ENCODE data around the gene ZNF536. TPM values are rescaled to one million over a fixed set of nuclear protein-coding genes. Genes with fewer than 3 reads are reported as not detected.
"Not testable (repeated sequence)": the region's sequence is repeated elsewhere in the genome, so short reads cannot be mapped to it uniquely, and the experiment has no call there.

ZNF536 gene
- total and polyA plus RNA-seq, 10 of the 15 experiments (the other 5 are each of a cell fraction or from before 2014, with no cell fraction given): not detected

- TF ChIP-seq, protein P1, sequence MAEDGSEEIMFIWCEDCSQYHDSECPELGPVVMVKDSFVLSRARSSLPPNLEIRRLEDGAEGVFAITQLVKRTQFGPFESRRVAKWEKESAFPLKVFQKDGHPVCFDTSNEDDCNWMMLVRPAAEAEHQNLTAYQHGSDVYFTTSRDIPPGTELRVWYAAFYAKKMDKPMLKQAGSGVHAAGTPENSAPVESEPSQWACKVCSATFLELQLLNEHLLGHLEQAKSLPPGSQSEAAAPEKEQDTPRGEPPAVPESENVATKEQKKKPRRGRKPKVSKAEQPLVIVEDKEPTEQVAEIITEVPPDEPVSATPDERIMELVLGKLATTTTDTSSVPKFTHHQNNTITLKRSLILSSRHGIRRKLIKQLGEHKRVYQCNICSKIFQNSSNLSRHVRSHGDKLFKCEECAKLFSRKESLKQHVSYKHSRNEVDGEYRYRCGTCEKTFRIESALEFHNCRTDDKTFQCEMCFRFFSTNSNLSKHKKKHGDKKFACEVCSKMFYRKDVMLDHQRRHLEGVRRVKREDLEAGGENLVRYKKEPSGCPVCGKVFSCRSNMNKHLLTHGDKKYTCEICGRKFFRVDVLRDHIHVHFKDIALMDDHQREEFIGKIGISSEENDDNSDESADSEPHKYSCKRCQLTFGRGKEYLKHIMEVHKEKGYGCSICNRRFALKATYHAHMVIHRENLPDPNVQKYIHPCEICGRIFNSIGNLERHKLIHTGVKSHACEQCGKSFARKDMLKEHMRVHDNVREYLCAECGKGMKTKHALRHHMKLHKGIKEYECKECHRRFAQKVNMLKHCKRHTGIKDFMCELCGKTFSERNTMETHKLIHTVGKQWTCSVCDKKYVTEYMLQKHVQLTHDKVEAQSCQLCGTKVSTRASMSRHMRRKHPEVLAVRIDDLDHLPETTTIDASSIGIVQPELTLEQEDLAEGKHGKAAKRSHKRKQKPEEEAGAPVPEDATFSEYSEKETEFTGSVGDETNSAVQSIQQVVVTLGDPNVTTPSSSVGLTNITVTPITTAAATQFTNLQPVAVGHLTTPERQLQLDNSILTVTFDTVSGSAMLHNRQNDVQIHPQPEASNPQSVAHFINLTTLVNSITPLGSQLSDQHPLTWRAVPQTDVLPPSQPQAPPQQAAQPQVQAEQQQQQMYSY (CRISPR knock-in tag; IDR thresholded peaks at IDR 0.05): no peak
- TF ChIP-seq CBFB (IDR thresholded peaks at IDR 0.05; ENCODE audit: low read depth): no peak
- no peak for TF ChIP-seq MEF2B (IDR thresholded peaks at IDR 0.05; ENCODE audit: partially characterized antibody, poor library complexity, severe bottlenecking)
- no peak for TF ChIP-seq SMC3 (IDR thresholded peaks at IDR 0.05; ENCODE audit: borderline replicate concordance, low read length)
- TF ChIP-seq CBX3 (IDR thresholded peaks at IDR 0.05; ENCODE audit: borderline replicate concordance, low read depth): no peak
- no peak for TF ChIP-seq NFIC (IDR thresholded peaks at IDR 0.05; ENCODE audit: low read depth, low read length)
- TF ChIP-seq KAT2A (conservative IDR thresholded peaks at IDR 0.05; ENCODE audit: control insufficient read depth, low read depth, low read length): no peak
Measured at GRCh38 chr19:30497034-30497433, 124.8 kb downstream of the ZNF536 start (continued).

DNA sequence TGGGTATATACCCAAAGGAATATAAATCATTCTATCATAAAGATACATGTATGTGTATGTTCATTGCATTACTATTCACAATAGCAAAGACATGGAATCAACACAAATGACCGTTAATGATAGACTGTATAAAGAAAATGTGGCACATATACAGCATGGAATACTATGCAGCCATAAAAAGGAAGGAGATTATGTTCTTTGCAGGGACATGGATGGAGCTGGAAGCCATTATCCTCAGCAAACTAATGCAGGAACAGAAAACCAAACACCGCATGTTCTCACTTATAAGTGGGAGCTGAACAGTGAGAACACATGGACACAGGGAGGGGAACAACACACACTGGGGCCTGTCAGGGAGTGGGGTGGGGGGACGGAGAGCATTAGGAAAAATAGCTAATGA, 125.9 kb downstream of the ZNF536 start:
- H3K36me3 ChIP-seq (ENCODE audit: control insufficient read depth in 2 of 2, insufficient read depth in 2 of 2, low read length in 1 of 2); H3K4me1 ChIP-seq (ENCODE audit: control insufficient read depth, insufficient read depth, low read length); H3K27me3 ChIP-seq (replicated peaks in 1 of 2; ENCODE audit: control insufficient read depth in 2 of 2, insufficient read depth in 2 of 2, low read length in 1 of 2); POLR2A ChIA-PET; H3K27ac ChIP-seq (ENCODE audit: control insufficient read depth, insufficient read depth); H3K79me2 ChIP-seq (ENCODE audit: control insufficient read depth, insufficient read depth, low read length); H3K9me3 ChIP-seq (replicated peaks; ENCODE audit: control insufficient read depth, insufficient read depth, low read length); BruUV-seq (replicated peaks); DNase-seq (ENCODE audit: low read depth, low spot score); in situ Hi-C loops (cut with MboI); FAIRE-seq; H3K9ac ChIP-seq (ENCODE audit: control insufficient read depth, insufficient read depth, low read length); CTCF ChIA-PET; RAD21 ChIA-PET (ENCODE audit: unreplicated experiment); H3K4me3 ChIP-seq; H2AFZ ChIP-seq (ENCODE audit: control insufficient read depth, low read depth, low read length); intact Hi-C loops (cut with micrococcal nuclease; ENCODE audit: unreplicated experiment); SMC1A ChIA-PET (ENCODE audit: uncharacterized antibody, unreplicated experiment); H4K20me1 ChIP-seq (ENCODE audit: control insufficient read depth, insufficient read depth); ATAC-seq; H3K4me2 ChIP-seq (ENCODE audit: control insufficient read depth, insufficient read depth): not testable (repeated sequence)
- 47% methylated on average over 3 of the region's 3 CpGs for WGBS (ENCODE audit: insufficient coverage, insufficient replicate concordance, low lambda C conversion rate, missing lambda C conversion rate)
